Measurements from ENCODE around the gene CLINT1.

DNA sequence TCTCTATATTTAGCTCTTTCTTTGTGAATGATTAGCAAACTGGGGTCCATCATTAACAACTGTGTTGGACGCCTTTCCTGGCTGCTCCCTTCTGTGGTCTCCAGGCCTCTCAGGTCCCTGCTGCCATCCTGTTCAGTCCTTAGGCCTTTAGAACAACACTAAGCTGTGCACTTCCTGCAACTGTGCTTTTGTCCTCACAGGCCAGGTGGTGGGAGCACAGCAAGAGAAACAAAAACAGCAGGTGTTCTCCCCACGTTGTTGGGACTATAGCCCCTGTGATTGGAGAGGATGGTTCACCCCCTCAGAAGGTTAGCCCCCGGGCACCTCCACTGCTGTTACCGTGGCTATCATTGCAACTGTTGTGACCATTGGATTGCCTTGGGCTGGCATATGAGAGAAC, 41.7 kb upstream of the CLINT1 start:
- no peak for TF ChIP-seq POLR2AphosphoS5 (IDR thresholded peaks at IDR 0.05; ENCODE audit: low read depth, low read length)
- TF ChIP-seq POLR2A (IDR thresholded peaks at IDR 0.05; ENCODE audit: low read depth, low read length), result no peak
- no peak for TF ChIP-seq TAF1 (IDR thresholded peaks at IDR 0.05; ENCODE audit: borderline replicate concordance, low read depth, low read length)
